ENCODE results near the gene SEC24C. TPM values are rescaled to one million over a fixed set of nuclear protein-coding genes. Genes with fewer than 3 reads are reported as not detected.

Gene SEC24C
- polyA plus RNA-seq, 2 of the 4 experiments (the other 2 are of a cell fraction): 54.3 to 84.7 TPM

GRCh38 chr10:73790886-73791625, 46.9 kb downstream of the SEC24C start:
- ATAC-seq: no peak
- no peak for DNase-seq (ENCODE audit: low read depth in 1 of 2, low spot score in 1 of 2)
- POLR2A ChIA-PET: no interaction called here

GRCh38 chr10:73791871-73792400, 47.8 kb downstream of the SEC24C start:
- Histone ChIP-seq H3K4me2 (no peak overlapping the region), H3K4me3 (no peak overlapping the region), H3K4me1 (0 out of 3 replicates have a peak, but pooled peaks cover 5% of the 10 kb centered on the region), H3K27ac (no peak overlapping the region), H3K9me3 (no peaks in the 10 kb centered on the region)
- ChIA-PET POLR2A (no interaction called here), CTCF (no interaction called here)
- 97% methylated on average over 17 of the region's 26 CpGs for WGBS (ENCODE audit: missing lambda C conversion rate)
- no peak for ATAC-seq
- DNase-seq (ENCODE audit: low read depth in 1 of 2, low spot score in 1 of 2): no peak
- FAIRE-seq: no peak
- TF ChIP-seq BCL3 (IDR thresholded peaks at IDR 0.05) (no peak), HES2 (IDR thresholded peaks at IDR 0.05) (no peak), NFE2L2 (conservative IDR thresholded peaks at IDR 0.05; ENCODE audit: low read length) (no peak), EHMT2 (IDR thresholded peaks at IDR 0.05; ENCODE audit: low read depth) (no peak), HOXB13 (CRISPR knock-in tag; IDR thresholded peaks at IDR 0.05; ENCODE audit: low read depth) (no peak), POLR2AphosphoS2 (conservative IDR thresholded peaks at IDR 0.05; ENCODE audit: low read length) (no peak), ZNF302 (CRISPR knock-in tag; IDR thresholded peaks at IDR 0.05) (no peak), CHD2 (IDR thresholded peaks at IDR 0.05; ENCODE audit: low read length, partially characterized antibody) (no peak), ELK1 (IDR thresholded peaks at IDR 0.05; ENCODE audit: low read depth, low read length) (no peak), RNF2 (IDR thresholded peaks at IDR 0.05; ENCODE audit: borderline replicate concordance, low read depth) (no peak), EP300 (IDR thresholded peaks at IDR 0.05) (no peak), CBX2 (IDR thresholded peaks at IDR 0.05; ENCODE audit: borderline replicate concordance, low read depth) (no peak), CEBPB (IDR thresholded peaks at IDR 0.05) (no peak)

More at GRCh38 chr10:73790886-73791625, 46.9 kb downstream of the SEC24C start:
- Histone ChIP-seq H3K27ac (no peak overlapping the region), H3K4me2 (no peak overlapping the region), H3K4me3 (no peak overlapping the region), H3K4me1 (peaks cover 11% of the 10 kb centered on the region; the same call in 1 of the 3 replicates), H3K9me3 (no peaks in the 10 kb centered on the region)
- TF ChIP-seq NPAS2 (CRISPR knock-in tag; IDR thresholded peaks at IDR 0.05; ENCODE audit: borderline replicate concordance): no peak
- TF ChIP-seq HES2 (IDR thresholded peaks at IDR 0.05): no peak
- no peak for TF ChIP-seq RNF2 (IDR thresholded peaks at IDR 0.05; ENCODE audit: borderline replicate concordance, low read depth)
- TF ChIP-seq USF2 (IDR thresholded peaks at IDR 0.05): no peak
- TF ChIP-seq ESRRA (IDR thresholded peaks at IDR 0.05; ENCODE audit: borderline replicate concordance, low read length): no peak
- TF ChIP-seq PHF8 (IDR thresholded peaks at IDR 0.05; ENCODE audit: borderline replicate concordance, low read depth): no peak
- no peak for TF ChIP-seq NR3C1 (IDR thresholded peaks at IDR 0.05)
- no peak for TF ChIP-seq RFX5 (IDR thresholded peaks at IDR 0.05)
- TF ChIP-seq KDM5A (IDR thresholded peaks at IDR 0.05): no peak
- CTCF ChIA-PET: no interaction called here
- FAIRE-seq: no peak
- WGBS (ENCODE audit: missing lambda C conversion rate): 94% methylated on average over 20 of the region's 22 CpGs
